Caco-2 (cell line): ENCODE results near the gene TMEM141. TPM values are rescaled to one million over a fixed set of nuclear protein-coding genes. Genes with fewer than 3 reads are reported as not detected.
A peak's percentile ranks its signal among the peaks of the same experiment; 100 is the strongest.

ENCODE experiments used
- BruUV-seq: library from RNA; stranded (reverse); fragments of 400-500 nt; replicated peaks from 2 replicates; lab custom pipeline; 2021; lab: Mats Ljungman, UMichigan
- CTCF ChIA-PET: fragments of 300-600 bp; sonication (Branson Sonifier 250); formaldehyde crosslinking; loops from one replicate; lab custom pipeline; 2022; ENCODE audit warnings: antibody characterized with exemption; lab: Charles Lee
- POLR2A ChIA-PET: fragments of 300-600 bp; sonication (Branson Sonifier 250); formaldehyde crosslinking; loops from one replicate; lab custom pipeline; 2022; ENCODE audit warnings: antibody characterized with exemption; lab: Charles Lee
- DNase-seq, 2 experiments: peaks; one replicate each; pipeline versions ENCODE4 v3.0.0 to v3.0.0-alpha.2; 2020 to 2022
- H3K27me3 ChIP-seq: replicated peaks from 2 replicates; pipeline ENCODE4 v1.6.0; 2011; ENCODE audit warnings: low read length; ENCODE audit not compliant: control insufficient read depth, insufficient read depth
- H3K36me3 ChIP-seq: 2 replicates; pipeline ENCODE4 v1.5.1; 2011; ENCODE audit warnings: low read length; ENCODE audit not compliant: control insufficient read depth, insufficient read depth
- H3K4me1 ChIP-seq: fragments of 250-450 bp; sonication (Bioruptor Pico); 2 replicates; pipeline ENCODE4 v1.5.1; 2020; ENCODE audit warnings: mild to moderate bottlenecking
- H3K4me3 ChIP-seq: 2 replicates; pipeline ENCODE4 v1.5.1; 2011; ENCODE audit warnings: low read depth, mild to moderate bottlenecking, control low read depth, low read length
- H3K9me3 ChIP-seq: fragments of 250-450 bp; sonication (Bioruptor Pico); 2 replicates; pipeline ENCODE4 v1.5.1; 2020; ENCODE audit warnings: mild to moderate bottlenecking, moderate library complexity
- H3K27ac Mint-ChIP-seq: one replicate; pipeline ENCODE4 v1.8.0; 2022; ENCODE audit warnings: mixed read lengths; ENCODE audit not compliant: unreplicated experiment
- H3K27me3 Mint-ChIP-seq: one replicate; pipeline ENCODE4 v1.8.0; 2022; ENCODE audit warnings: mixed read lengths; ENCODE audit not compliant: insufficient read depth, unreplicated experiment
- H3K36me3 Mint-ChIP-seq: one replicate; pipeline ENCODE4 v1.8.0; 2022; ENCODE audit warnings: mild to moderate bottlenecking, mixed read lengths; ENCODE audit not compliant: insufficient read depth, unreplicated experiment
- H3K4me1 Mint-ChIP-seq: one replicate; pipeline ENCODE4 v1.8.0; 2022; ENCODE audit warnings: low read depth, mixed read lengths; ENCODE audit not compliant: unreplicated experiment
- H3K4me3 Mint-ChIP-seq: one replicate; pipeline ENCODE4 v1.8.0; 2022; ENCODE audit warnings: mild to moderate bottlenecking, moderate library complexity, mixed read lengths; ENCODE audit not compliant: unreplicated experiment
- H3K9me3 Mint-ChIP-seq: one replicate; pipeline ENCODE4 v1.8.0; 2022; ENCODE audit warnings: mixed read lengths; ENCODE audit not compliant: unreplicated experiment
- CTCF ChIP-seq, 2 experiments: fragments of 200-600 bp in 1 of 2; IDR thresholded peaks; 1 replicate in 1 of 2; 2 replicates in 1 of 2; pipeline versions ENCODE4 v1.5.1 to v1.8.0; 2011 to 2022; ENCODE audit warnings: antibody characterized with exemption in 1 of 2, control low read depth in 1 of 2, inconsistent platforms in 1 of 2, low read depth in 1 of 2, low read length in 1 of 2, mild to moderate bottlenecking in 1 of 2, moderate library complexity in 1 of 2; ENCODE audit not compliant: insufficient read depth in 1 of 2, severe bottlenecking in 1 of 2, unreplicated experiment in 1 of 2
- intact Hi-C: fragments of 100-400 bp; cut with micrococcal nuclease; formaldehyde crosslinking; loops from one replicate; pipeline ENCODE4 v1.10.0; 2022; ENCODE audit not compliant: unreplicated experiment
- total RNA-seq: library from RNA; stranded (reverse); gene quantifications from 2 replicates; pipeline ENCODE4 v1.2.3, GENCODE V29; 2022

Gene TMEM141
- total RNA-seq, 1 experiment from 2014 or later = 107 TPM

GRCh38 chr9:136742591-136743391 lies 48.4 kb upstream of the TMEM141 start, which contains the start of gene LCN10:
LCN10 (minus strand) TSS chr9:136742940; CDS start chr9:136742903, 37 bp downstream.
- POLR2A ChIA-PET = interaction anchor here (0.6 kb wide), 1 partner anchor 75 kb away, joined by 3 read pairs; no protein-coding TSS in a partner anchor
- BruUV-seq = no TSS peak
- H3K27me3 Mint-ChIP-seq = no peaks in the 10 kb centered on the region
- H3K27ac Mint-ChIP-seq = no peak within 1 kb of the TSS
- Histone ChIP-seq H3K27me3 (no peaks in the 10 kb centered on the region), H3K36me3 (no peaks in the 10 kb centered on the region), H3K9me3 (no peaks in the 10 kb centered on the region), H3K4me3 (no peak within 1 kb of the TSS), H3K4me1 (no peaks in the 10 kb centered on the region)
- no peak within 1 kb of the TSS for H3K4me3 Mint-ChIP-seq
- intact Hi-C loops = no loop called here
- H3K9me3 Mint-ChIP-seq = no peaks in the 10 kb centered on the region
- H3K4me1 Mint-ChIP-seq = no peaks in the 10 kb centered on the region
- TF ChIP-seq CTCF (IDR thresholded peaks at IDR 0.05; ENCODE audit: insufficient read depth in 1 of 2, low read depth in 1 of 2, low read length in 1 of 2, severe bottlenecking in 1 of 2, unreplicated experiment in 1 of 2) = peak; percentile 52 to 79
- DNase-seq = peak in 1 of 2 experiments; percentile 74
- CTCF ChIA-PET = interaction anchor here (1.0 kb wide), 1 partner anchor 15 kb away, joined by 4 read pairs; no protein-coding TSS in a partner anchor
- no peaks in the 10 kb centered on the region for H3K36me3 Mint-ChIP-seq

GRCh38 chr9:136743639-136744211 lies 47.4 kb upstream of the TMEM141 start:
- H3K4me1 Mint-ChIP-seq = no peaks in the 10 kb centered on the region
- H3K9me3 Mint-ChIP-seq = no peaks in the 10 kb centered on the region
- H3K27me3 ChIP-seq = no peaks in the 10 kb centered on the region
- no TSS peak for BruUV-seq
- H3K4me3 ChIP-seq = no peak overlapping the region
- H3K4me3 Mint-ChIP-seq = no peak overlapping the region
- ChIA-PET CTCF (interaction anchor here (1.0 kb wide), 1 partner anchor 11 kb away, joined by 4 read pairs; no protein-coding TSS in a partner anchor), POLR2A (no interaction called here)
- TF ChIP-seq CTCF (IDR thresholded peaks at IDR 0.05; ENCODE audit: insufficient read depth in 1 of 2, low read depth in 1 of 2, low read length in 1 of 2, severe bottlenecking in 1 of 2, unreplicated experiment in 1 of 2) = no peak
- no peaks in the 10 kb centered on the region for H3K9me3 ChIP-seq
- H3K36me3 ChIP-seq = no peaks in the 10 kb centered on the region
- no peak for DNase-seq
- intact Hi-C loops = no loop called here
- H3K4me1 ChIP-seq = no peaks in the 10 kb centered on the region
- no peak overlapping the region for H3K27ac Mint-ChIP-seq
- no peaks in the 10 kb centered on the region for H3K36me3 Mint-ChIP-seq
- no peaks in the 10 kb centered on the region for H3K27me3 Mint-ChIP-seq

- DNase-seq = no peak
- H3K4me1 ChIP-seq = no peaks in the 10 kb centered on the region
- no peak for TF ChIP-seq CTCF (IDR thresholded peaks at IDR 0.05; ENCODE audit: insufficient read depth in 1 of 2, low read depth in 1 of 2, low read length in 1 of 2, severe bottlenecking in 1 of 2, unreplicated experiment in 1 of 2)
- Mint-ChIP-seq H3K27ac (no peak overlapping the region), H3K4me1 (no peaks in the 10 kb centered on the region), H3K36me3 (no peaks in the 10 kb centered on the region), H3K4me3 (no peak overlapping the region), H3K9me3 (no peaks in the 10 kb centered on the region), H3K27me3 (no peaks in the 10 kb centered on the region)
- POLR2A ChIA-PET = no interaction called here
- no peaks in the 10 kb centered on the region for H3K27me3 ChIP-seq
- no peak overlapping the region for H3K4me3 ChIP-seq
- H3K9me3 ChIP-seq = no peaks in the 10 kb centered on the region
- BruUV-seq = no TSS peak
- intact Hi-C loops = no loop called here
- CTCF ChIA-PET = interaction anchor here (1.0 kb wide), 1 partner anchor 10 kb away, joined by 4 read pairs; no protein-coding TSS in a partner anchor
- no peaks in the 10 kb centered on the region for H3K36me3 ChIP-seq
These were observed 46.4 kb upstream of the TMEM141 start for GRCh38 chr9:136744773-136745172.
